CD4-positive, alpha-beta T cell treated with Interleukin-1 beta for 1 hour (primary cell): ENCODE results near the gene ARID1A.
"Not testable (repeated sequence)": the region's sequence is repeated elsewhere in the genome, so short reads cannot be mapped to it uniquely, and the experiment has no call there.

Source experiments
- DNase-seq, 2 donors: peaks; one replicate each; pipeline ENCODE4 v3.0.0-alpha.2; 2020 to 2022

Gene ARID1A

GRCh38 chr1:26788836-26789611, 93.2 kb downstream of the ARID1A start:
- peak; percentile 88 to 90 for DNase-seq

GRCh38 chr1:26789612-26789865, 93.7 kb downstream of the ARID1A start:
- no peak for DNase-seq

- DNase-seq, result no peak
Observed at GRCh38 chr1:26789931-26790330, 94.1 kb downstream of the ARID1A start.

GRCh38 chr1:26790551-26790953, 94.7 kb downstream of the ARID1A start:
- peak in 1 of 2 donors; percentile 19 for DNase-seq

GRCh38 chr1:26791148-26791547, 95.3 kb downstream of the ARID1A start:
- no peak for DNase-seq

- no peak for DNase-seq
Observed at GRCh38 chr1:26791626-26792025, 95.8 kb downstream of the ARID1A start.

GRCh38 chr1:26792924-26793323, 97.1 kb downstream of the ARID1A start:
- DNase-seq, result no peak

GRCh38 chr1:26794391-26794790, 98.6 kb downstream of the ARID1A start:
- no peak for DNase-seq

- no peak for DNase-seq
Observed at GRCh38 chr1:26797627-26798026, 101.8 kb downstream of the ARID1A start.

- no peak for DNase-seq
Observed at GRCh38 chr1:26799479-26800142, 103.8 kb downstream of the ARID1A start.

GRCh38 chr1:26803932-26804331, 108.1 kb downstream of the ARID1A start:
- not testable (repeated sequence) for DNase-seq

- DNase-seq, result peak; percentile 80 to 89
Observed at GRCh38 chr1:26810105-26810504, 114.3 kb downstream of the ARID1A start.

GRCh38 chr1:26811057-26811456, 115.2 kb downstream of the ARID1A start:
- DNase-seq, result peak in 1 of 2 donors; percentile 44

- DNase-seq, result no peak
Observed at GRCh38 chr1:26811708-26812107, 115.9 kb downstream of the ARID1A start.

- no peak for DNase-seq
Observed at GRCh38 chr1:26814377-26814776, 118.6 kb downstream of the ARID1A start.

- no peak for DNase-seq
Observed at GRCh38 chr1:26814893-26815292, 119.1 kb downstream of the ARID1A start.

GRCh38 chr1:26820784-26821269, 125.0 kb downstream of the ARID1A start:
- peak; percentile 69 for DNase-seq

- DNase-seq, result no peak
Observed at GRCh38 chr1:26822737-26823395, 127.1 kb downstream of the ARID1A start.

- no peak for DNase-seq
Observed at GRCh38 chr1:26824731-26825130, 128.9 kb downstream of the ARID1A start.

GRCh38 chr1:26826261-26827105, 130.7 kb downstream of the ARID1A start, which contains the start of gene ZDHHC18:
Gene ZDHHC18 (plus strand): TSS chr1:26826688. CDS start chr1:26826805, 117 bp downstream.
- DNase-seq, result peak; percentile 69 to 77

GRCh38 chr1:26827106-26827604, 131.3 kb downstream of the ARID1A start:
- DNase-seq, result no peak

- no peak for DNase-seq
Observed at GRCh38 chr1:26827663-26828062, 131.8 kb downstream of the ARID1A start.
